HG03060 (cell line): ENCODE results near the gene PLET1.

Experiments
- ATAC-seq: cut with Tn5 transposase; IDR thresholded peaks from one replicate; pipeline ENCODE4 v1.9.1; 2021; ENCODE audit warnings: low read depth, moderate number of reproducible peaks; ENCODE audit not compliant: unreplicated experiment

PLET1 gene

GRCh38 chr11:112260490-112260889, at the start of gene PLET1:
Gene PLET1, minus strand, starts transcription at chr11:112260860. Its CDS starts 271 bp downstream, at chr11:112260589.
- no peak for ATAC-seq

DNA sequence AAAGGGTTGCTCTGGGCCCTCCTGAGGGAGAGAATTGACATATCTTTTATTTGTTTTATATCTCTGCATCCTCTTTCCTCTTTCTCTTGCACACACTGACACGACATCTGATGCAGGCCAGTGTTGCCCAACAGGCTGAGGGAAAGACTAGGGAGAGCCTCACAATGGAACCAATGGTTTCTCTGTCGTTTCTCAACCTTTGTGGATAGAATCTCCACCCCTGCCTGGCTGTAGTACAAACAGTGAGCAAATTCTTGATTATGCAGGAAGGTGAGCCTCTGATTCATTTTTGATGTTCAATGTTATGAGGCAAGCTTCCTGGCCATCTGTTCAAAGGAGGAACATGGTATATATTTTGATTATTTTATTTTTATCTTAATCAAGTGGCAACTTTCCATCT, 49.8 kb upstream of the PLET1 start:
- no peak for ATAC-seq

DNA sequence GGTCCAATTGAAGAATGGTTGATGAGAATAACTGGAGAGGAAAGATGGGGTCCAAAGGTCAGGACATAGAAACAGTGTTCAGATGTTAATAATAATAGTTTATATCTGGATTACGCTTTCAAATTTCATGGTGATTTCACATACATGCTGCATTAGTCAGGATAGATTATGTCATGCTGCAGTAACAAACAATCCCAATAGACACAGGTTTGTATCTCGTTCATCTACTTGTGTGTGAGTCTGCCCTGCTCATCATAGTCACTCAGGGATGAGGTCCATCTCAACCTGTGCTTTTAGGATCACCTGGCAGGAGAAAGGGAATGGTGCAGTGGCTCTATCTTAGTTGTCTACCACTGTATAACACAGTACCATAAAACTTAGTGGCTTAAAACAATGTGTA, 48.0 kb upstream of the PLET1 start:
- ATAC-seq = no peak

GRCh38 chr11:112307616-112308015, 47.0 kb upstream of the PLET1 start:
- no peak for ATAC-seq

DNA sequence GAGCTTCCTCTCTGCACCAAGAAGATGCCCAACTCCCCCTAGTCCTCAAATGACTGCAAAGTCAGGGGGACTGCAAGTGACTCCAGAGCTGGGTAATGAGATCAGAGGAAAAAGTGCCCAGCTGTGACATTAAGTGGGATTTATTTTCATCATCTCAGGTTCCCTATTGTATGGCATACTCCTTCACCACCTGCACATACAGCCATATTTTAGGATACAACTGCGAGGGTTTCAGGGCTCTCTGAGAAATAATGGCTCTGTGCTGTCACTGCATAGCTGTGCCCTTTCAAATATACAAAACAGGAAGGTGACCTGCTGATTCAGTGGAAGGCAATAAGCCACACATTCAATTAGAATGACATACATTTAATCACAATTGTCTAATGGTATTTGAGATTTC, 45.6 kb upstream of the PLET1 start:
- ATAC-seq = no peak

DNA sequence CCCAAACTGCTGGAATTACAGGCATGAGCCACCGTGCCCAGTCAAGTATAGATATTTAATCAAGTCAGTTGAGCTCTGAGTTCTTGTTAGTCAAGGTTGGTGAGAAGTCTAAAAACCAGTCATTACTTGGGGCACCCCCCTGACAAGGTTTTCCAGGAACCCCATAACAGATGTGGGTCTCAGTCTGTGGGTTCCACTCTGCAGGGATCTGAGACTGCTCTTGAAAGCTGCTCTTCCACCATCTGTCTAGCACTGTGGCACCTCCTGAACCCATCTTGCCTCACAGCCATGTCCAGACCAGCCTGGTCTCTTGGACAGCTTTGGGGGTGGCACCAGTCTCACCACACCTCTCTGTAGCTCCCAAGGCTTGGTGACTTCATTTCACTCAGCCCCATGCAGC, 44.3 kb upstream of the PLET1 start:
- ATAC-seq = no peak

GRCh38 chr11:112303616-112304015, 43.0 kb upstream of the PLET1 start:
- no peak for ATAC-seq

- no peak for ATAC-seq
These were observed 41.7 kb upstream of the PLET1 start for GRCh38 chr11:112302226-112302868.

- no peak for ATAC-seq
These were observed 39.6 kb upstream of the PLET1 start for GRCh38 chr11:112300094-112300786.

- ATAC-seq = no peak
These were observed 37.9 kb upstream of the PLET1 start for GRCh38 chr11:112298535-112298934.

DNA sequence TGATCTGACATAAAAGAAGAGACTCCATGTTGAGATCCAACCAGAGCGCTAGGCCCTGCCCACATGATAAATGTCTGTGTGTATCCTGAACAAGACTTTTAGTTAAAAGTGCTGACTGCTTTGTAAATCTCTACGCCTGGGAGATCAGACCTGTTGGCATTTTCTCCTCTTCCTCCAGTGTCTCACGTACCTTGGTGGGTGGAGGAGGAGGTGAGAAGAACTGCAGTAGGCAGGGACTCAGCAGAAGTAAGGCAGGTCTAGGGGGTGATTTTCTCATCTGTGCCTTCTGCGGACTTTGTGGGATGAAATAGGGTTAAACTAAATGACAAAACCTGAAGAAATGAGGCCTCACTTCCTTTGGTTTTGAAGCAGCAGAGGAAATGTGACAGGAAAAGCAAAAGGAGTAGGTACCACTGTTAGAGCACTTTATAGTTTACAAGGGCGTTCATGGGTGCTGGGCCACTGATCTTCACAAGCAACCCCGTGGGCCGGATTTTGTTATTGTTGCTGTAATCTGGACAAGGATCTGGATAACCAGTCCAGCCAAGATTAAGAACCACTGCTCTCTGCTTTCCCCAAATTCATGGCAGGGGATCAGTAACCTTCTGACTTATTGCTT, 36.7 kb upstream of the PLET1 start:
- ATAC-seq = no peak

DNA sequence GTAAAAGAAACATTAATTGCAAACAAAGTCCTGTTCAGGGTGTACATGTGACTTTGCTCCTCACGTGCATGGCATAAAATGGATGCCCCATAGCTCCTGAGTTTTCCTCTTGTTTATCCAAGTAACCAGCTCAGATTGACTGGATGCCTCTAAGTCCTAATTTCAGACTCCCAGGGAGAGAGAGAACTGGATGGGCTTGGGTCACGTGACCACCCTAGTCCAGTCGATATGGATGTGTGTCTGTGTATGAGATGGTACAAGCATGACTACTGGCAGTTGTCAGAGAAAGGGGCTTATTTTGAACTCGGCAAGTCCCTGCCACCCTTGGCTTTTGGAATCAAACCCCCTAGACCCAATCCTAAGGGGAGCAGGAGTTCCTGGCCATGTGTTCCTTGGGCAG, 35.4 kb upstream of the PLET1 start:
- ATAC-seq = no peak

DNA sequence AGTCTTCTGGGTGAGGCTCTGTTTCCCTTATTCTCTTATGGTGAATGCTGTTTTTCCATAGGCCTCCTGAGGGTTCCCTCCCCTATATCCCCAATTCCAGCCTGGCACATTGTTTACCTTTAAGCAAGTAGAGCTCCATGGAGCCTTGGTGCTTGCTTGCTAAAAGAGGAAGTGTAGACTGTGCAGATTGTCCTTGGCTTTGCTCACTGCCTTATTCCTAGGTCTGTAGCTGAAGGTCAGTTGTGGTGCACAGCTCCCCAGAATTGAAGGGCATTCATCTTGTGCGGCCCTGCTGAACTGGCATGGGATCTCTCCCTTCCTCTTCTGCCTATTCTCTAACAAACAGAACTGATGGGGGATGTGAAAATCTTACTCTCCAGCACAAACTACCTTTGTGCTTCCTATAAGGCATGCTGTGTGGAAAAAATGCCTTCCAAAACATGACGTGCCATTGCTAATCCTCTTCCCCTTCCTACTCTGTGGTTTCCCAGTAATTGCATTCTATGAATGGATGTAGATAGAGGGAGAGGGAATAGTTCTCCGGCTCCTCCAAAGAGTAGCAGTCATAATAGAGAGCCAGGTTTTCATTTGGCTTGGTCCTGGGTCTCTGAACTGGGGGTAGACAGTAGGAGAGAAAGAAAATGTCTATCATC, 34.2 kb upstream of the PLET1 start:
- no peak for ATAC-seq

DNA sequence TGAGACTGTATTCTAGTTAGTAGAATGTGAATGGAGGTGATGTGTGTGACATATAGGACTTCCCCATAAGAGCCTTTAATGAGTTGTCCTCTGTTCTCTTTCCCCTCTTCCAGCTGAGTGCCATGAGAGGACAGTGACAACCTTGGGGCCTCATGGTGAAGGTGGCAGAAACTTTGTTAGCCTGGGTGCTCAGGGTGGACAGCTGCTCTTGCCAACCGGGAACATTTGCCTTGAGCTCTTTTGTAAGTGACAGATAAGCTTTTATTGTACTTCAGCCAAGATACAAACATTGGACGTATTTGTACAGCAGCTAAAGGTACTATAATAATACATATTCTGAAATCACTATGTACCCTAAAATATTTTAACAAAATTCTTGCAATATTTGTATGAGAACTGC, 33.0 kb upstream of the PLET1 start:
- no peak for ATAC-seq

GRCh38 chr11:112292785-112293407, 32.2 kb upstream of the PLET1 start:
- ATAC-seq = no peak

DNA sequence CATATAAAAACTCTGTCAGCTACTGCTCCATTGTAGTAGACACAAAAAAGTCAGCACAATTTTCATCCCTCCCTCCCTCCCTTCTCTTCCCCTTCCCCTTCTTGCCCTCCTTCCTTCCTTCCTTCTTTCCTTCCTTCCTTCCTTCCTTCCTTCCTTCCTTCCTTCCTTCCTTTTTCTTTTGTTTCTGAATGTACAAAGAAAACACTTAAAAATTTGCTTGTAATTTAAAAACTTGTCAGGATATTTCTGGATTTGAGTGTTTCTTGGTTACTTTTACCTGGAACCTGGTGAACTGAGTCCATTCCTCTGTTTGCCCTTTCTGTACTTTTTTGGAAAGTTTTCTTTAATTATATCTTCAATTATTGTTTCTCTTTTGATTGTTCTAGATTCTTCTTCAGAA, 31.5 kb upstream of the PLET1 start:
- no peak for ATAC-seq

GRCh38 chr11:112291191-112291590, 30.5 kb upstream of the PLET1 start:
- ATAC-seq = no peak

DNA sequence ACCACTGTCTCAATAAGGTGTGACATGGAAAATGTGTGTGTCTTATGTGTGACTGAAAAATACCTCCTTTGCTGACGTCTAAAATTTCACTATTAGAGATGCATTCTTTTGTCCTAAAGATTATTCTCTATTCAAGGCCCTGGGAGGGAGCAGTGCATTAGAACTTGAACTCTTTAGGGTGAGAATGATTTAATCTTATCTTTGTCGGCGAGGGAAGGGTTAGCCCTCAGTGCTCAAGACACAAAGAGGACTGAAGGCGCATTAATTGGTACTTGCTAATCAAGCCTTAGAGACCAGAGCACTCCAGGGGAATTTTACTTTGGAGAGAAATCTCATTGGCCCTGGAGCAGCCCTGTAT, 29.8 kb upstream of the PLET1 start:
- ATAC-seq = no peak

DNA sequence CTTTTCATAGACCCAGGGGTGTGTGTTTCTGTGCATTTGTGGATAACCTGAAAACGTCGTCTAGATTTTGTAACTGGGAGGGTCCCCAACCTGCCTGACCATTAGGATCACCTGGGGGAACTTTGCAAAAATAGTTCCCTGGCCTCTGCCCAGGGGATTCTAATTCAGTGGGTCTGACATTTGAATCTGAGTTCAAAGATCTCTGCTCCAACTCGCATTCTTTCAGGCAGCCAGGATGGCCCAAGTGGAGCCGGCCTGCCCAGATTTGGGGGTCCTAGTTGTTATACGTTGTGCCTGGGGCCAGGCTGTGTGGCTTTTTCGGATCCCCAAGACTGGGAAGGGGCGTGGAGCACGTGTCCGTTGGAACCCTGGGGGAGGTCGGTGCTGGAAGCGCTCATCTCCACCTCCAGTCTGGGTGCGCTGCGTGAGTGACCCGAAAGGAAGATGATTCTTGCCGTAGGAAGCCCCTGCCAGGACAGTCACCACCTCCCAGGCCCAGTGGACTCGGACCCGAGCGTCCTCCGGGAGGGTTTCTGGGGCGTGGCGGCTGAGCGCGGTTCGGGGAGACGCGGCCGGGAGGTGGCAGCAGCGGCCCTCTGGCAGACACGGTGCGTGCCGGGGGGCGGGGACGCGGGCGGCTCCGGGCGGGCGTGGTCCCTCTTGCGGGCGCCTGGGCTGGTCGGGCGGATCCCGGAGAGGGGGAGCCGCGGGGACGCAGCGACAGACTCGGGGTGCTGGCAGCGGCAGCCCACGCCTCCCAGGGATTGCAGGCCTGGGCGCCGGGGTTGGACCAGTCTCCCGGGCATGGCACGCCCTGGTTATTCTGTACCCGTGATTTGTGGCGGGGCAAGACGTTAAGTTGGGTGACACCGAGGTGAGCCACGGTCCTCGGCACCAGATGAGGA, 29.2 kb upstream of the PLET1 start:
- ATAC-seq = peak; percentile 54

DNA sequence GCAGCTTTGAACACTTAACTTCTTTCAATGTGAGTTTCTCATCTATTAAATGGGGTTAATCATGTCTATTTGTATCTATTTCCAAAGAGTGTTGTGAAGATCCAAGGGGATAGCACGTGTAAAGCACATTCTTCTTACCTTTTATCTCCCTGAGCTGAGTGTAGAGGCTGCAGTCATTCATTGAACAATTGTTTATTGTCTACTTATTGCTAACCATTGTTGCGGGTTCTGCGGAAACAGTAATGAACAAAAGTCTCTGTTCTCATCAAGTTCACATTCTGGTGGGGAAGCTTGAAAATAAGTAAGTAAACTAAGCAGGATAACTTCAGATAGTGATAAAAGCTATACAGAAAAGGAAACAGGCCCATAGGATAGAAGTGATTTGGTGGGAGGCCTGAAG, 27.4 kb upstream of the PLET1 start:
- ATAC-seq = no peak
